Prostate gland (tissue), 2 donors: ENCODE results near the gene SHISA7. TPM values are rescaled to one million over a fixed set of nuclear protein-coding genes. Genes with fewer than 3 reads are reported as not detected.
A peak's percentile ranks its signal among the peaks of the same experiment; 100 is the strongest.

Experiments used
- DNase-seq: peaks from one replicate; pipeline ENCODE4 v3.0.0-alpha.2; 2019; ENCODE audit warnings: low spot score
- H3K27ac ChIP-seq, 2 donors: fragments of 200-600 bp; sonication (generic); 2 replicates each; pipeline ENCODE4 v1.5.1; 2017 to 2019
- H3K27me3 ChIP-seq: fragments of 200-600 bp; sonication (generic); replicated peaks from 2 replicates; pipeline ENCODE4 v1.5.1; 2019; ENCODE audit not compliant: insufficient read depth
- H3K36me3 ChIP-seq, 2 donors: fragments of 200-600 bp; sonication (generic); 1 replicate in 1 of 2; 2 replicates in 1 of 2; pipeline versions ENCODE4 v1.5.1 to v1.8.1; 2017 to 2019
- H3K4me1 ChIP-seq: fragments of 200-600 bp; sonication (generic); replicated peaks from 2 replicates; pipeline ENCODE4 v1.5.1; 2019
- H3K4me3 ChIP-seq, 2 donors: fragments of 200-600 bp; sonication (generic); 2 replicates each; pipeline ENCODE4 v1.5.1; 2017 to 2019
- H3K9me3 ChIP-seq: fragments of 200-600 bp; sonication (generic); 2 replicates; pipeline ENCODE4 v1.5.1; 2017
- POLR2A ChIP-seq: fragments of 450-650 bp; IDR thresholded peaks from one replicate; pipeline ENCODE4 v1.6.1; 2016; ENCODE audit warnings: antibody characterized with exemption, mild to moderate bottlenecking
- POLR2AphosphoS5 ChIP-seq: sonication (generic); formaldehyde crosslinking; IDR thresholded peaks from one replicate; pipeline ENCODE4 v1.6.1; 2017; ENCODE audit warnings: antibody characterized with exemption
- WGBS: methylation state at CpG from one replicate; pipeline ENCODE4 v1.1.5; 2018; 5-methylcytosine and 5-hydroxymethylcytosine counted together
- intact Hi-C: fragments of 100-400 bp; cut with DNase I; formaldehyde crosslinking; loops from one replicate; pipeline ENCODE4 v1.14.2; 2022
- total RNA-seq, 2 donors: library from RNA; depleted of rRNA; stranded (reverse); fragments of >200 nt; gene quantifications; one replicate each; pipeline ENCODE4 v1.1.0, GENCODE V29; 2016
- TF ChIP-seq, protein P1 (sequence below), 4 experiments: fragments of 200-600 bp in 2 of 4; fragments of 450-650 bp in 2 of 4; sonication (generic) in 2 of 4; IDR thresholded peaks; 1 replicate in 3 of 4; 2 replicates in 1 of 4; pipeline ENCODE4 v1.5.1; 2016 to 2019; ENCODE audit warnings: antibody characterized with exemption in 4 of 4, mild to moderate bottlenecking in 2 of 4, moderate library complexity in 2 of 4

The SHISA7 gene
- total RNA-seq, 2 donors from 2014 or later = not detected

DNA sequence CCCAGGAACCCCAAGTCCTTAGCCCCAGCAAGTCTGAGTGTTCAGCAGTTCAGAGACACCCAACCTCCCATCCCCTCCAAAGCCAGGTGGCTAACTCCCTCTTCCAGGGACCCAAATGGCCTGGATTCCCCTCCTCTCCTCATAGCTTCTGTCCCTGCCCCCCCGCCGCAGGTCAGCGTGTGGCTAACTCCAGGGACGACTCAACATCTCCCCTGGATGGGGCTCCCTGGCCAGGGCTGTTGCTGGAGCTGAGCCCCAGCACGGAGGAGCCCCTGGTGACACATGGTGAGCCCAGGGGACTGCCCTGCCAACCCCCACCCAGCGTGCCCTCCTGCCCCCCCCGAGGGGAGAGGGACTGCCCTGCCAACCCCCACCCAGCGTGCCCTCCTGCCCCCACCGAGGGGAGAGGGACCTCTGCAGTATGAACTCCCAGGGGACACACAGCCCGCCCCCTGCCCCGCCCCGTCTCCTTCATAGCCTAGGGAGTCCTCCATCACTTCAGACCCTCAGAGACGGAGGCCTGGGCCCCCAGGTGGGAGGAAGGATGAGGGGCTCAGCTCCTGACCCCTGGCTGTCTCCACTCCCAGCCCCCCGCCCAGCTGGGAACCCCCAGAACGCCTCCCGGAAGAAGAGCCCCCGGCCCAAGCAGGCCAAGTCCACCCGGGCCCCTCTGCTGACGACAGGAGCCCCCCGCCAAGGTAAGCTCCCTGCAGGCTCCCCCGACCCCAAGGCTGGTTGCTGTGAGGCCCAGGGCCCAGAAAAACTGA, 46.8 kb upstream of the SHISA7 start:
- H3K27ac ChIP-seq = no peak overlapping the region
- no peaks in the 10 kb centered on the region for H3K4me1 ChIP-seq
- H3K27me3 ChIP-seq = no peaks in the 10 kb centered on the region
- H3K9me3 ChIP-seq = no peaks in the 10 kb centered on the region
- H3K36me3 ChIP-seq = no peaks in the 10 kb centered on the region
- intact Hi-C loops = no loop called here
- 59% methylated on average over 12 of the region's 21 CpGs for WGBS
- DNase-seq = no peak
- no peak overlapping the region for H3K4me3 ChIP-seq
- TF ChIP-seq POLR2A = no peak
- TF ChIP-seq POLR2AphosphoS5 = no peak
- TF ChIP-seq, protein P1, sequence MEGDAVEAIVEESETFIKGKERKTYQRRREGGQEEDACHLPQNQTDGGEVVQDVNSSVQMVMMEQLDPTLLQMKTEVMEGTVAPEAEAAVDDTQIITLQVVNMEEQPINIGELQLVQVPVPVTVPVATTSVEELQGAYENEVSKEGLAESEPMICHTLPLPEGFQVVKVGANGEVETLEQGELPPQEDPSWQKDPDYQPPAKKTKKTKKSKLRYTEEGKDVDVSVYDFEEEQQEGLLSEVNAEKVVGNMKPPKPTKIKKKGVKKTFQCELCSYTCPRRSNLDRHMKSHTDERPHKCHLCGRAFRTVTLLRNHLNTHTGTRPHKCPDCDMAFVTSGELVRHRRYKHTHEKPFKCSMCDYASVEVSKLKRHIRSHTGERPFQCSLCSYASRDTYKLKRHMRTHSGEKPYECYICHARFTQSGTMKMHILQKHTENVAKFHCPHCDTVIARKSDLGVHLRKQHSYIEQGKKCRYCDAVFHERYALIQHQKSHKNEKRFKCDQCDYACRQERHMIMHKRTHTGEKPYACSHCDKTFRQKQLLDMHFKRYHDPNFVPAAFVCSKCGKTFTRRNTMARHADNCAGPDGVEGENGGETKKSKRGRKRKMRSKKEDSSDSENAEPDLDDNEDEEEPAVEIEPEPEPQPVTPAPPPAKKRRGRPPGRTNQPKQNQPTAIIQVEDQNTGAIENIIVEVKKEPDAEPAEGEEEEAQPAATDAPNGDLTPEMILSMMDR (IDR thresholded peaks at IDR 0.05) = no peak

DNA sequence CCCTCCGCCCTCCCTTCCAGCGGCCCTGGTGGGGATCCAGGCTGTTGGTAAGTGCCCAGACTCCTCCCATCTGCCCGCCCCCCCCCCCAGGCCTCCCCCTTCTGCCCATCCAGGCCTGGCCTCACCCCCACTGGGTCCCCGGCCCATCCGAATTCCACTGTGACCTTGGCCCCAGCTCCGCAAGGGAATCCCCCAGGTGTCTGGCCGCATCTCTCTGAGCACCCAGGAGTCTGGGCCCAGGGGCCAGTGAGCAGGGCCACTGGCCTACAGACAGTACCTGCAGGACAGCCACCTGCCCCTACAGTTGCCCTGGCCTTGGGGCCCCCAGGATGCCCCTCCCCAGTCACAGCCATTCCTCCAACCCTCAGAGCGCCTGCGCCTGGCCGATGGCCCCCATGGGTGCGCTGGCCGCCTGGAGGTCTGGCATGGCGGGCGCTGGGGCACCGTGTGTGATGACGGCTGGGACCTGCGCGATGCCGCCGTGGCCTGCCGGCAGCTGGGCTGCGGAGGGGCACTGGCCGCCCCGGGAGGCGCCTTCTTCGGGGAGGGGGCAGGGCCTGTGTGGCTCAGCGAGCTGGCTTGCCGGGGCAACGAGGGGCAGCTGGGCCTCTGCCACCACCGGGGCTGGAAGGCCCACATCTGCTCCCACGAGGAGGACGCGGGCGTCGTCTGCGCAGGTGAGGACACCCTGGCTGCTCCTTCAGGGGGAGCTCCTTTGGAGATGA, 46.0 kb upstream of the SHISA7 start:
- 50% methylated on average over 31 of the region's 36 CpGs for WGBS
- Histone ChIP-seq H3K27me3 (no peaks in the 10 kb centered on the region), H3K27ac (no peak overlapping the region), H3K4me3 (no peak overlapping the region), H3K9me3 (no peaks in the 10 kb centered on the region), H3K4me1 (peaks cover 4% of the 10 kb centered on the region), H3K36me3 (no peaks in the 10 kb centered on the region)
- no peak for DNase-seq
- TF ChIP-seq, protein P1 (IDR thresholded peaks at IDR 0.05) = no peak
- TF ChIP-seq POLR2A = no peak
- no peak for TF ChIP-seq POLR2AphosphoS5
- intact Hi-C loops = no loop called here

DNA sequence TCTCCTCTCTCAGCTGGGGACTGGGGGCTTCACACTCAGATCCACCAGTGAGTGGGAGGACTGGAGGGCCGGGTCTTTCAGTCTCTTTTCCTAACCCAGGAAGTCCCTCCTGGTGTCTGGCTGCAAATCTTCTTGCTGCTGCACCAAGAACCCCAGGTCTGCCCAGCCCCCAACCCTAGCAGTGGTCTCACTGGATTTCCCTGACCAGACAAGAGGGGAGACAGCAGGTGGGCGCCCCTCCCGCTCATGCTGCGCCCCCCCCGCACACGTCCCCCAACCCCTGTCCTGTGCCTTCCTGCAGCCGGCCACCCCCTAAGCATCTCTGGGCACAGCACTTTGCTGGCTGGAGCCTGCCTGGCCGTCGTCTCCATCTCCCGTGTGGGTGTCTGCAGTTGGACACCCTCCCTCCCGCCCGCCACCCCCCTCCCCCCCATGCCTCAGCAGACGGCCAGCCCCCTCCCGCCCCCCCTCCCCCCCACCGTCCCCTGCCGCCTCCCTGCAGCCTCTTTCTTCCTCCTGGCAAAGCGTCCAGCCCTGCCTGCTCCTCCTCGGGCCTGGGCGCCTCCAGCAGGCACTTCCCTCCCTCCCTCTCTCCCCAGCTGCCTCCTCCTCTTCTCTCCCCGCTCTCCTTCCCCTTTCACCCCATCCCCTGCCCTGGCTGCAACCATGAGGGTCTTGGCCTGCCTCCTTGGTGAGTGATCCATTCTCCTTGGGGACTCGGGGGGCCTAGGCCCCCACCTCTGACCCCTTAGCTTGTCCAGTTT, 45.0 kb upstream of the SHISA7 start, which contains the start of gene SSC5D:
TSS of gene SSC5D (plus strand) at position 513 of the 764 bp plus-strand sequence. CDS start at position 667, 154 bp downstream.
- intact Hi-C loops = no loop called here
- Histone ChIP-seq H3K27ac (peak within 1 kb of the TSS in 1 of 2 donors; percentile 65), H3K36me3 (peaks cover 0 to 2% of the 10 kb centered on the region in 2 donors), H3K4me3 (no peak within 1 kb of the TSS), H3K27me3 (no peaks in the 10 kb centered on the region), H3K9me3 (no peaks in the 10 kb centered on the region), H3K4me1 (peaks cover 4% of the 10 kb centered on the region)
- TF ChIP-seq POLR2A = no peak
- TF ChIP-seq POLR2AphosphoS5 = no peak
- TF ChIP-seq, protein P1 (IDR thresholded peaks at IDR 0.05) = no peak
- no peak for DNase-seq
- 17% methylated on average over 19 of the region's 21 CpGs for WGBS

DNA sequence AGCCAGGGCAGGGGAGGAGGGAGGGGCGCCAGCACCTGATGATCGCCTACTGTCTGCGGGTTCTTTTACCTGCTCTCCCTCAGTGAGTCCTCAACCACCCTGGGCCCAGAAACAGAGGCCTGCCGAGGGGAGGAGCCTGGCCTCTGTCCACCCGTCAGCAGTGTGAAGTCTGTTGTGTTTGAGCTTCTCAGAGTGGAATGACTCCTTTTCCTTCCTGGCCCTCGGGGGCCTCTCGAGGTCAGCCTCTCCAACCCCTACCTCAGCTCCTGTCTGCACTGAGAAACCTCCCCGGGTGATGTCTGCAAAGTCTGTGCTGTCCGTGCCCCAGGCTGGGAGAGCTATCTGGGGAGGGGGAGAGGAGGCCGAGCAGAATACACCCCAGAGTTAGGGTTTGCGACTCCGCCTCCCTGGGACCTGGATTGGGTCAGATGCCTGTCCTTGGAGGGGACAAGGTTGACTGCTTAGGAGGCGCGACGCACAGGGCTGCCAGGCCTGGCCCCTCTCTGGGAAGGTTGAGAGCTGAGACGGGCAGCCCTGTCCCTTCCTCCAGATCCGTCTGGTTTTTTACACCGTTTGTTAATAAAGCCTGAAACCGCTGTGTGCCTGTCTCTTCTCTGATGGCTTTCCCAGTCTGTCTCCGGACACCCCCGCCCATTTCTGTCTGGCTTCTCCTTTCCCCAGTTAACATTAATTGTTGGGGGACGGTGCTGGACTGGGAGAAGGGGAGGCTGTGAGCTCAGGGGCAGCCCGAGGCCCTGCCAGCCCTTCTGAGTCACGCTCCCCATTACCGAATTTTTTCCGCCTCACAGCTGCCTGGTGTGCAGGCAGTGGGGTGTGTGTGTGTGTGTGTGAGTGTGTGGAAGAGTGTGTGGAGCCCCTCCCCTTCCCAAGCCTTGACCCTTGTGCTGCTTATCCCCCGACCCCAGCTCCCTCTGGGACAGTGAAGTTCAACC, 44.1 kb upstream of the SHISA7 start:
- DNase-seq = no peak
- Histone ChIP-seq H3K9me3 (no peaks in the 10 kb centered on the region), H3K27ac (peak overlapping the region in 1 of 2 donors; percentile 65), H3K4me1 (peaks cover 4% of the 10 kb centered on the region), H3K4me3 (no peak overlapping the region), H3K36me3 (peaks cover 0 to 5% of the 10 kb centered on the region in 2 donors), H3K27me3 (no peaks in the 10 kb centered on the region)
- intact Hi-C loops = no loop called here
- WGBS = 43% methylated on average over 27 of the region's 27 CpGs
- TF ChIP-seq, protein P1 (IDR thresholded peaks at IDR 0.05) = no peak
- no peak for TF ChIP-seq POLR2AphosphoS5
